ENCODE measurements around the gene FAM184B.

DNA sequence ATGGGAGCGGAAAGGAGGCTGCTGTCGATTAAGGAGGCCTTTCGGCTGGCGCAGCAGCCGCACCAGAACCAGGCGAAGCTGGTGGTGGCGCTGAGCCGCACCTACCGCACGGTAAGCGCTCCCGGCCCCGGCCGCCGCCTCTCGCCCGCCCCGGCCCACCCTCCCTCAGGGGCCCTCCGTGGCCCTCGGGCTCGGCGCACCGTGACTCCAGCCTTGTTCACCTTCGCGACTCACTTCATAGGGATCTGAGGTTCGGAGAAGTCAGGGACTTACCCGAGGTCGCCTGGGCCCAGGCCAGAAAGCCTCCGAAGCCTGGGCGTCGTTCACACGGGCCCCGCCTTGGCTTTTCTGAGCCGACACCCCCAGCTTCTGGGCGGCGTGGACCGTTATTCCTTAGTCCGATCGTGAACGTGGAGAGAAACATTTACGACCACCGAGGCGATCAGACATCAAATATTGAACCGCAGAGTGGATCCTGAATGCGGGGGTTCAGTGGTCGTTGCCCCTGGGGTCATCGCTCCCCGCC is 29.7 kb upstream of the FAM184B start:
- TF ChIP-seq, protein P1, sequence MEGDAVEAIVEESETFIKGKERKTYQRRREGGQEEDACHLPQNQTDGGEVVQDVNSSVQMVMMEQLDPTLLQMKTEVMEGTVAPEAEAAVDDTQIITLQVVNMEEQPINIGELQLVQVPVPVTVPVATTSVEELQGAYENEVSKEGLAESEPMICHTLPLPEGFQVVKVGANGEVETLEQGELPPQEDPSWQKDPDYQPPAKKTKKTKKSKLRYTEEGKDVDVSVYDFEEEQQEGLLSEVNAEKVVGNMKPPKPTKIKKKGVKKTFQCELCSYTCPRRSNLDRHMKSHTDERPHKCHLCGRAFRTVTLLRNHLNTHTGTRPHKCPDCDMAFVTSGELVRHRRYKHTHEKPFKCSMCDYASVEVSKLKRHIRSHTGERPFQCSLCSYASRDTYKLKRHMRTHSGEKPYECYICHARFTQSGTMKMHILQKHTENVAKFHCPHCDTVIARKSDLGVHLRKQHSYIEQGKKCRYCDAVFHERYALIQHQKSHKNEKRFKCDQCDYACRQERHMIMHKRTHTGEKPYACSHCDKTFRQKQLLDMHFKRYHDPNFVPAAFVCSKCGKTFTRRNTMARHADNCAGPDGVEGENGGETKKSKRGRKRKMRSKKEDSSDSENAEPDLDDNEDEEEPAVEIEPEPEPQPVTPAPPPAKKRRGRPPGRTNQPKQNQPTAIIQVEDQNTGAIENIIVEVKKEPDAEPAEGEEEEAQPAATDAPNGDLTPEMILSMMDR (IDR thresholded peaks at IDR 0.05 in 4 of 5, conservative IDR thresholded peaks at IDR 0.05 in 1 of 5), result no peak
- no peak for TF ChIP-seq POLR2A (IDR thresholded peaks at IDR 0.05)

Data from gastrocnemius medialis (tissue), 4 donors.